IgD-negative memory B cell (primary cell): Measurements from ENCODE around the gene CD3D. TPM values are rescaled to one million over a fixed set of nuclear protein-coding genes. Genes with fewer than 3 reads are reported as not detected.

Source experiments
- H3K27ac Mint-ChIP-seq, 3 donors: one replicate each; pipeline ENCODE4 v1.8.0; 2020 to 2022; ENCODE audit warnings: mild to moderate bottlenecking in 3 of 3, mixed read lengths in 3 of 3, moderate library complexity in 1 of 3
- H3K27me3 Mint-ChIP-seq: one replicate; pipeline ENCODE4 v1.8.0; 2021; ENCODE audit warnings: mixed read lengths
- H3K36me3 Mint-ChIP-seq: one replicate; pipeline ENCODE4 v1.8.0; 2020; ENCODE audit warnings: mild to moderate bottlenecking, mixed read lengths
- H3K4me1 Mint-ChIP-seq, 3 donors: one replicate each; pipeline ENCODE4 v1.8.0; 2020 to 2022; ENCODE audit warnings: mixed read lengths in 3 of 3, mild to moderate bottlenecking in 1 of 3
- H3K4me3 Mint-ChIP-seq, 4 donors: one replicate each; pipeline ENCODE4 v1.8.0; 2020 to 2022; ENCODE audit warnings: mild to moderate bottlenecking in 4 of 4, mixed read lengths in 4 of 4, moderate library complexity in 3 of 4
- H3K9me3 Mint-ChIP-seq, 3 donors: one replicate each; pipeline ENCODE4 v1.8.0; 2020 to 2021; ENCODE audit warnings: mixed read lengths in 3 of 3, mild to moderate bottlenecking in 1 of 3
- polyA plus RNA-seq: library from polyadenylated mRNA; unstranded; fragments of 300-500 nt; fragmentation: Illumina TruSeq; gene quantifications from one replicate; pipeline ENCODE4 v1.2.3, GENCODE V29; 2021

CD3D gene
- polyA plus RNA-seq, result 31.6 TPM

GRCh38 chr11:118342503-118343161 lies at the start of gene CD3D:
CD3D (minus strand) TSS chr11:118342705; CDS start chr11:118342607, 98 bp downstream.
- Mint-ChIP-seq H3K27ac (peak within 1 kb of the TSS in 2 of 3 donors; percentile 31 to 48), H3K27me3 (peaks cover 5% of the 10 kb centered on the region), H3K36me3 (no peaks in the 10 kb centered on the region), H3K9me3 (no peaks in the 10 kb centered on the region), H3K4me1 (peaks cover 0 to 14% (median 10%) of the 10 kb centered on the region in 3 donors), H3K4me3 (peak within 1 kb of the TSS in 3 of 4 donors; percentile 59 to 84 (median 71))

- Mint-ChIP-seq H3K4me1 (peaks cover 0 to 2% (median 0%) of the 10 kb centered on the region in 3 donors), H3K4me3 (no peak overlapping the region), H3K27me3 (no peaks in the 10 kb centered on the region), H3K36me3 (no peaks in the 10 kb centered on the region), H3K27ac (no peak overlapping the region), H3K9me3 (no peaks in the 10 kb centered on the region)
Observed at GRCh38 chr11:118383657-118384056, 41.2 kb upstream of the CD3D start.

GRCh38 chr11:118382954-118383353 lies 40.4 kb upstream of the CD3D start:
- Mint-ChIP-seq H3K9me3 (no peaks in the 10 kb centered on the region), H3K27me3 (no peaks in the 10 kb centered on the region), H3K4me3 (no peak overlapping the region), H3K27ac (no peak overlapping the region), H3K4me1 (peaks cover 0 to 2% (median 0%) of the 10 kb centered on the region in 3 donors), H3K36me3 (no peaks in the 10 kb centered on the region)

DNA sequence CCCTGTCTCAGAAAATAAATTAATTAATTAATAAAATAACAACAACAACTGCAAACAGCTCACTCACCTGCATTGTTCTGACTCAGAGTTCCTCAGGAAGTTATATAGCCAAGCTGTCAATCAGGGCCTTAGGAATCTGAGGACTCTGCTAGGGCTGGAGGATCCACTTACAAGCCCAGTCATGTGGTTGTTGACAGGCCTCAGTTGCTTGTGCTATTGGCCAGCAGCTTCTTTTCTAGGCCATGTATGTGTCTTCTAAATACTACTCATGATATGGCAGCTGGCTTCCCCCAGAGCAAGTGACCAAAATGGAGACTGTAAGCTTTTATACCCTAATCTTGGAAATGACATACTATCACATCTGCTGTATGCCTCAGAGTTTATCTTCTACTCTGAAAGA lies 38.1 kb upstream of the CD3D start:
- H3K4me1 Mint-ChIP-seq, result peaks cover 0 to 6% (median 0%) of the 10 kb centered on the region in 3 donors
- no peak overlapping the region for H3K4me3 Mint-ChIP-seq
- no peaks in the 10 kb centered on the region for H3K27me3 Mint-ChIP-seq
- peaks cover 5% of the 10 kb centered on the region for H3K36me3 Mint-ChIP-seq
- H3K9me3 Mint-ChIP-seq, result no peaks in the 10 kb centered on the region
- no peak overlapping the region for H3K27ac Mint-ChIP-seq

GRCh38 chr11:118379497-118379896 lies 37.0 kb upstream of the CD3D start:
- peaks cover 5% of the 10 kb centered on the region for H3K36me3 Mint-ChIP-seq

DNA sequence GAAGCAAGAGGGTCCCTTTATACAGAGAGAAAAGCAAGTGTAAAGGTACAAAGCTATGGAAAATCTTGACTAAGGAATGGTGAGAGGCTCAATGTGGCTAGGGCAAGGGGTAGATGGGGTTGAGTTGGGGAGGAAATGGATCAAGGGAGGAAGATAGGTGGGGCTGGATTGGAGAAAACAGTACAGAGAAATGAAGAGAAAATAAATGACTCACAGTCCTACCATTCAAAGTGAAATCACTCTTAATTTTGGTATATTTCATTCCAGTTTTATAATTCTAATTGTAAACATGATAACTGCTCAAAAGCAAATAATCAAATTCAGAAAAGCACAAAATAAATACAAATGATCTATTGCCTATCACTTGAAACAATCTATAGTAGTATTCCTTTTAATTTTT lies 33.5 kb upstream of the CD3D start:
- Mint-ChIP-seq H3K36me3 (peaks cover 7% of the 10 kb centered on the region), H3K27me3 (no peaks in the 10 kb centered on the region), H3K4me1 (peaks cover 0 to 6% (median 0%) of the 10 kb centered on the region in 3 donors), H3K4me3 (no peak overlapping the region), H3K9me3 (no peaks in the 10 kb centered on the region), H3K27ac (no peak overlapping the region)

More at GRCh38 chr11:118379497-118379896, 37.0 kb upstream of the CD3D start:
- no peak overlapping the region for H3K4me3 Mint-ChIP-seq
- H3K27ac Mint-ChIP-seq, result no peak overlapping the region
- H3K9me3 Mint-ChIP-seq, result no peaks in the 10 kb centered on the region
- H3K4me1 Mint-ChIP-seq, result peaks cover 0 to 6% (median 0%) of the 10 kb centered on the region in 3 donors
- no peaks in the 10 kb centered on the region for H3K27me3 Mint-ChIP-seq

DNA sequence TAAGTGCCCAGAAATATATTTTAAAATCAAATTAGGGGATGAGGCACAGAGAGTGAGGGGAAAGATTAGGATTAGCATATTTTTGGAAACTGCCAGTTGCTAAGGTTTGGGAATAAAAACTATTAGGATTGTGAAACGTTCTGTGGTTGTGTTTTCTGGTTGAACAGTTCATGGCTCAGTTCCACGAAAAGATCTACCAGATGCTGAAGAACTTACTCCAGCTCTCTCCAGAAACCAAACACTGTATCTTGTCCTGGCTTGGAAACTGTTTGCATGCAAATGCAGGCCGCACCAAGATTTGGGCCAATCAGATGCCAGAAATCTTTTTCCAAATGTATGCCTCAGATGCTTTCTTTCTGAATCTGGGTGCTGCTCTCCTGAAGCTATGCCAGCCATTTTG lies 32.2 kb upstream of the CD3D start:
- no peak overlapping the region for H3K4me3 Mint-ChIP-seq
- H3K9me3 Mint-ChIP-seq, result no peaks in the 10 kb centered on the region
- peaks cover 0 to 6% (median 0%) of the 10 kb centered on the region in 3 donors for H3K4me1 Mint-ChIP-seq
- H3K27ac Mint-ChIP-seq, result no peak overlapping the region
- no peaks in the 10 kb centered on the region for H3K27me3 Mint-ChIP-seq
- peaks cover 7% of the 10 kb centered on the region for H3K36me3 Mint-ChIP-seq

DNA sequence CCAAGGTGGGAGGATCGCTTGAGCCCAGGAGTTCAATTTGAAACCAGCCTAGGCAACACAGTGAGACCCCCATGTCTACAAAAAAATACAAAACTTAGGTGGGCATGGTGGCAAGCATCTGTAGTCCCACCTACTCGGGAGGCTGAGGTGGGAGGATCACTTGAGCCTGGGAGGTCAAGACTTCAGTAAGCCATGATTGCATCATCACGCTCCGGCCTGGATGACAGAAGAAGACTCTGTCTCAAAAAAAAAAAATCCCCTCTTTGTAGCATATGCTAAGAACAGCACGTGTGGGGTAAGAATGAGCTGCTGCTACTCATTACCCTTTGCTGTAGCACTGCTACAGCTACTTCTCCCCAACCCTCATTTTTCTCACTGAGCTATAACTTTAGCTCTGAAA lies 31.4 kb upstream of the CD3D start:
- Mint-ChIP-seq H3K27me3 (no peaks in the 10 kb centered on the region), H3K4me1 (peaks cover 0 to 6% (median 0%) of the 10 kb centered on the region in 3 donors), H3K27ac (peak overlapping the region in 1 of 3 donors; percentile 17), H3K4me3 (peak overlapping the region in 1 of 4 donors; percentile 27), H3K9me3 (no peaks in the 10 kb centered on the region), H3K36me3 (peaks cover 7% of the 10 kb centered on the region)

GRCh38 chr11:118373263-118373662 lies 30.8 kb upstream of the CD3D start:
- Mint-ChIP-seq H3K4me1 (peaks cover 0 to 6% (median 0%) of the 10 kb centered on the region in 3 donors), H3K27me3 (no peaks in the 10 kb centered on the region), H3K4me3 (no peak overlapping the region), H3K9me3 (no peaks in the 10 kb centered on the region), H3K27ac (no peak overlapping the region), H3K36me3 (peaks cover 7% of the 10 kb centered on the region)

GRCh38 chr11:118370774-118371173 lies 28.3 kb upstream of the CD3D start:
- peaks cover 5% of the 10 kb centered on the region for H3K36me3 Mint-ChIP-seq
- H3K9me3 Mint-ChIP-seq, result no peaks in the 10 kb centered on the region
- H3K4me3 Mint-ChIP-seq, result no peak overlapping the region
- H3K27me3 Mint-ChIP-seq, result no peaks in the 10 kb centered on the region
- H3K4me1 Mint-ChIP-seq, result no peaks in the 10 kb centered on the region
- no peak overlapping the region for H3K27ac Mint-ChIP-seq

GRCh38 chr11:118366287-118366686 lies 23.8 kb upstream of the CD3D start:
- H3K27me3 Mint-ChIP-seq, result no peaks in the 10 kb centered on the region
- no peak overlapping the region for H3K27ac Mint-ChIP-seq
- H3K36me3 Mint-ChIP-seq, result peaks cover 7% of the 10 kb centered on the region
- H3K4me3 Mint-ChIP-seq, result no peak overlapping the region
- peaks cover 11 to 18% (median 16%) of the 10 kb centered on the region in 3 donors for H3K4me1 Mint-ChIP-seq
- no peaks in the 10 kb centered on the region for H3K9me3 Mint-ChIP-seq

DNA sequence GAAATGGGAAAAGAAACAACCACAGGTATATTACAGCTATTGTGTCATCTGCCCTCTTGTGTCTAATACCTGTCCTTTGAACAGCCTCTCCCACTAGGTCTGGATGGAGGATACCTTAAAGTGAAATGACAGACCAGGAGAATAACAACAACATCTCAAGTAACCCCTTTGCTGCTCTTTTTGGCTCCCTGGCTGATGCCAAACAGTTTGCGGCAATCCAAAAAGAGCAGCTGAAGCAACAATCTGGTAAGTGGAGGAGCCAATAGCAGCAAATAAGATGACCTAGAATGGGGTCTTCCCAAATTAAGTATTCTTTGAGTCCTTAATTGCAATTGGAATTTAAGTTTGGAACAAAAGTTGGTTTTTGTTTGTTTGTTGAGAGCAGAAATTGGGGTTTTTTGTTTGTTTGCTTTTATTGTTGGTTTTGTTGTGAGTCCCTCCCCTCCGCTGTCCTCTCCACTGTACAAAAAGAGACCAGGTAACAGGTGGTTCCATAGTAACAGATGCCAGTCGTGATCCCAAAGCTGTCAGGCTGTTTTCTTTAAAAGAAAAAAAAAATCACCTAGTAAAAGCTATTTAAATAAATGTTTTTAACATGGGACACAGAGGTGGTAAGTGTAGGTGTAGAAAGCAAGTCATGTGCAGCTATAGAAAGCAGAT lies 22.6 kb upstream of the CD3D start:
- Mint-ChIP-seq H3K4me1 (peaks cover 14 to 23% (median 22%) of the 10 kb centered on the region in 3 donors), H3K36me3 (peaks cover 7% of the 10 kb centered on the region), H3K27ac (no peak overlapping the region), H3K4me3 (no peak overlapping the region), H3K9me3 (no peaks in the 10 kb centered on the region), H3K27me3 (no peaks in the 10 kb centered on the region)

DNA sequence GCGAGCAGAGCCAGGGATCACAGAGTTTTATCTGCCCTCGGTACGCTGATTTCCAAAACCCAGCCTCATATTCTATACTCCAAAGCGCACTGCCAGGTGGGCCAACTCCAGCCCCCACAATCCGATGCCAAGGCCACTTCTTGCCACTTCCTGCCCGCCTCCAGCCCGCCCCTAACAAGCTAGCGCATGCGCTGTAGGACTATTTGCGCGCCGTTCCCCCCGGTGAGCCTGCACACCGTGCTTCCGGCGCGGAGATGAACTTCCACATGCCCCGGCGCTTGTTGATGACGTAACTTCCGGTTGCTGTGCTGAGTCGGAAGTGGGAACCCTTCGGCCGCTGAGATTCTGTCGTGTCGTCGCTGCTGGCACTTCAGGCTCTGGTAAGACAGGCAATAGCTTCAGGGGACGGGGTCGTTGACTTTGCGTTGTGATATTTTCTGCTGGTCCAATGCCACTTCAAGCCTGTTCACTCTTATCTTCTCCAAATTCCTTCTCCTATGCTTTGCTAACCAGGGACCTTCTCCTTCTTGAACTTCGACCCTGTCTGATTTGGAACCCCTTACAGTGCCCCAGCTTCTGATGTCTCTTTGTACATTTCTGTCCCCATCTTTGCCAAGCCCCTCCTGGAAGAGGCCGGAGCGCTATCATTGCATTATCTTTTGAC lies 16.9 kb upstream of the CD3D start, which contains the start of gene UBE4A:
Gene UBE4A, plus strand, starts transcription at position 306 of the 664 bp plus-strand sequence. CDS start 5,481 bp downstream, outside the sequence.
- Mint-ChIP-seq H3K4me1 (peaks cover 21 to 37% (median 30%) of the 10 kb centered on the region in 3 donors), H3K4me3 (peak within 1 kb of the TSS; percentile 96 to 99 (median 98))

DNA sequence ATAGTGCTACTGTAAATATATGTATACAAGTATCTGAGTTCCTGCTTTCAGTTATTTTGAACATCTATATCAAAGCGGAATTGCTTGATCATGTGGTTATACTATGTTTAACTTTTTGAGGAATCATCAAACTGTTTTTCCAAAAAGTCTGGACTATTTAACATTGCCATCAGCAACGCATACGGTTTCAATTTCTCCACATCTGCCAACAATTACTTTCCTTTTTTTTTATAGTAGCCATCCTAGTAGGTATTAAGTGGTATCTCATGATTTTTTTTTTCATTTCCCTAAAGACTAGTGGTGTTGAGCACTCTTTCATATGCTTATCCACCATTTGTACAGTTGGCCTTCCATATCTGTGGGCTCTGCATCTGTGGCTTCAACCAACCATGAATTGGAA lies 15.6 kb upstream of the CD3D start:
- H3K36me3 Mint-ChIP-seq, result peaks cover 5% of the 10 kb centered on the region
- H3K27me3 Mint-ChIP-seq, result no peaks in the 10 kb centered on the region
- peaks cover 23 to 32% (median 32%) of the 10 kb centered on the region in 3 donors for H3K4me1 Mint-ChIP-seq
- peak overlapping the region in 1 of 3 donors; percentile 98 for H3K27ac Mint-ChIP-seq
- peak overlapping the region in 1 of 4 donors; percentile 96 for H3K4me3 Mint-ChIP-seq
- H3K9me3 Mint-ChIP-seq, result peaks cover 0 to 3% (median 0%) of the 10 kb centered on the region in 3 donors

More for the DNA sequence above, 16.9 kb upstream of the CD3D start, which contains the start of gene UBE4A:
- Mint-ChIP-seq H3K36me3 (peaks cover 5% of the 10 kb centered on the region), H3K27ac (peak within 1 kb of the TSS; percentile 98 to 100 (median 99)), H3K27me3 (no peaks in the 10 kb centered on the region), H3K9me3 (peaks cover 0 to 3% (median 0%) of the 10 kb centered on the region in 3 donors)
